HEK293 (cell line): ENCODE measurements around the gene ACTL6B.
"Not testable (repeated sequence)": the region's sequence is repeated elsewhere in the genome, so short reads cannot be mapped to it uniquely, and the experiment has no call there.

Experiments used
- CTCF ChIA-PET: fragments of 350-600 bp; formaldehyde crosslinking; extraction: SDS; loops from one replicate; lab custom pipeline; 2021; ENCODE audit warnings: antibody characterized with exemption; lab: Yijun Ruan, JAX
- POLR2A ChIA-PET: fragments of 300-600 bp; formaldehyde crosslinking; extraction: SDS; loops from one replicate; lab custom pipeline; 2020; ENCODE audit warnings: antibody characterized with exemption, inconsistent platforms; lab: Yijun Ruan, JAX
- H3K27ac ChIP-seq: fragments of 200-500 bp; sonication (Bioruptor generic); 2 replicates; pipeline ENCODE4 v1.5.1; 2014; ENCODE audit warnings: low read depth, low read length, control low read depth, inconsistent platforms; ENCODE audit errors: extremely low read depth
- H3K36me3 ChIP-seq, 2 experiments: fragments of 200-500 bp in 1 of 2; sonication (Bioruptor generic) in 1 of 2; 1 replicate in 1 of 2; 2 replicates in 1 of 2; pipeline ENCODE4 v1.5.1; 2014 to 2017; ENCODE audit warnings: inconsistent platforms in 2 of 2, low read length in 2 of 2; ENCODE audit not compliant: control insufficient read depth in 2 of 2, insufficient read depth in 1 of 2
- H3K4me1 ChIP-seq: fragments of 200-500 bp; sonication (Bioruptor generic); 2 replicates; pipeline ENCODE4 v1.5.1; 2014; ENCODE audit warnings: mild to moderate bottlenecking, low read length, inconsistent platforms; ENCODE audit not compliant: control insufficient read depth, insufficient read depth
- H3K4me3 ChIP-seq: 2 replicates; pipeline ENCODE4 v1.5.1; 2011; ENCODE audit warnings: low read depth, mild to moderate bottlenecking, control low read depth, low read length, moderate library complexity
- H3K9me3 ChIP-seq: fragments of 200-500 bp; sonication (Bioruptor generic); 2 replicates; pipeline ENCODE4 v1.5.1; 2014; ENCODE audit warnings: low read depth, low read length, inconsistent platforms; ENCODE audit not compliant: control insufficient read depth, insufficient read depth
- KLF1 ChIP-seq: fragments of 450-650 bp; formaldehyde crosslinking; IDR thresholded peaks from 2 replicates; pipeline ENCODE4 v1.5.1; 2016; ENCODE audit warnings: missing biosample characterization, missing genetic modification characterization
- SP3 ChIP-seq: fragments of 450-650 bp; formaldehyde crosslinking; IDR thresholded peaks from 2 replicates; pipeline ENCODE4 v1.5.1; 2016; ENCODE audit warnings: missing biosample characterization, missing genetic modification characterization
- ZNF155 ChIP-seq: fragments of 450-650 bp; formaldehyde crosslinking; IDR thresholded peaks from 2 replicates; pipeline ENCODE4 v1.5.1; 2016; ENCODE audit warnings: missing biosample characterization, missing genetic modification characterization
- ZNF394 ChIP-seq: fragments of 450-650 bp; formaldehyde crosslinking; IDR thresholded peaks from 2 replicates; pipeline ENCODE4 v1.5.1; 2016; ENCODE audit warnings: missing biosample characterization, missing genetic modification characterization, mild to moderate bottlenecking, moderate library complexity, borderline replicate concordance
- ZNF514 ChIP-seq: fragments of 450-650 bp; formaldehyde crosslinking; IDR thresholded peaks from 2 replicates; pipeline ENCODE4 v1.5.1; 2016; ENCODE audit warnings: missing biosample characterization, missing genetic modification characterization
- ZNF560 ChIP-seq: fragments of 450-650 bp; formaldehyde crosslinking; IDR thresholded peaks from 2 replicates; pipeline ENCODE4 v1.5.1; 2017; ENCODE audit warnings: missing biosample characterization, missing genetic modification characterization, borderline replicate concordance
- ZNF621 ChIP-seq: fragments of 450-650 bp; formaldehyde crosslinking; IDR thresholded peaks from 2 replicates; pipeline ENCODE4 v1.5.1; 2017; ENCODE audit warnings: missing biosample characterization, missing genetic modification characterization
- ZNF677 ChIP-seq: fragments of 450-650 bp; IDR thresholded peaks from 2 replicates; pipeline ENCODE4 v1.5.0; 2018; ENCODE audit warnings: missing biosample characterization, mild to moderate bottlenecking, missing genetic modification characterization, moderate library complexity
- ZSCAN16 ChIP-seq: fragments of 450-650 bp; formaldehyde crosslinking; IDR thresholded peaks from 2 replicates; pipeline ENCODE4 v1.5.1; 2016; ENCODE audit warnings: missing biosample characterization, missing genetic modification characterization
- TF ChIP-seq, protein P1 (sequence below): fragments of 450-650 bp; formaldehyde crosslinking; IDR thresholded peaks from 2 replicates; pipeline ENCODE4 v1.5.1; 2016; ENCODE audit warnings: missing biosample characterization, missing genetic modification characterization
- TF ChIP-seq, protein P2 (sequence below): fragments of 450-650 bp; formaldehyde crosslinking; IDR thresholded peaks from 2 replicates; pipeline ENCODE4 v1.5.1; 2016; ENCODE audit warnings: missing biosample characterization, missing genetic modification characterization
- TF ChIP-seq, protein P3 (sequence below): fragments of 450-650 bp; formaldehyde crosslinking; IDR thresholded peaks from 2 replicates; pipeline ENCODE4 v1.5.1; 2016; ENCODE audit warnings: missing biosample characterization, missing genetic modification characterization, low read depth
- TF ChIP-seq, protein P4 (sequence below): fragments of 450-650 bp; formaldehyde crosslinking; IDR thresholded peaks from 2 replicates; pipeline ENCODE4 v1.5.1; 2016; ENCODE audit warnings: missing biosample characterization, missing genetic modification characterization

Gene ACTL6B

DNA sequence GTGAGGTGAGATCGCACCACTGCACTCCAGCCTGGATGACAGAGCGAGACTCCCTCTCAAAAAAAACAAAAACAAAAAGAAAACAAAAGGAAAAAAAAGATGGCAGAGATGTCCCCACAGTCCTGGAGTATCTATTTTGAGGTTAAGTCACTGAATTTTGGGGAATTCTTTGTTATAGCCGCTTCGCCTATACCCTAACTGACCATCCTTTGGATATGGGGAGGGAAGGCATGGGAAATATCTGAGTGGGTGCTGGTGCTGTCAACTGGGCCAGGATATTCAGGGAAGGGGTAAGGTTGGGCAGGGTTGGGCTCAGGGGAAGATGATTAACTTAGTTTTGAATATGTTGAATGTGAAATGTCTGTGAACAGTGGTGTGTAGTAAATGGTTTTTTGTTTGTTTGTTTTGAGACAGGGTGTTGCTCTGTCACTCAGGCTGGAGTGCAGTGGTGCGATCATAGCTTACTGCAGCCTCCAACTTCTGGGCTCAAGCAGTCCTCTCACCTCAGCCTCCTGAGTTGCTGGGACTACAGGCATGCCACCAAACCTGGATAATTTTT lies 9.0 kb upstream of the ACTL6B start:
- no peaks in the 10 kb centered on the region for H3K4me1 ChIP-seq
- no peaks in the 10 kb centered on the region; a peak in 1 of 3 replicates for H3K36me3 ChIP-seq
- POLR2A ChIA-PET: interaction anchor here (1.8 kb wide), 1 partner anchor 8 kb away, joined by 5 read pairs; the partner anchor contains the start of gene GNB2
- no peak overlapping the region for H3K27ac ChIP-seq
- TF ChIP-seq ZNF155 (tag by site-specific recombination) (no peak), ZNF560 (tag by site-specific recombination) (no peak), ZNF677 (no peak), ZNF514 (tag by site-specific recombination) (no peak), ZSCAN16 (tag by site-specific recombination) (no peak), SP3 (no peak), ZNF394 (tag by site-specific recombination) (no peak), ZNF621 (tag by site-specific recombination) (no peak)
- TF ChIP-seq, protein P1, sequence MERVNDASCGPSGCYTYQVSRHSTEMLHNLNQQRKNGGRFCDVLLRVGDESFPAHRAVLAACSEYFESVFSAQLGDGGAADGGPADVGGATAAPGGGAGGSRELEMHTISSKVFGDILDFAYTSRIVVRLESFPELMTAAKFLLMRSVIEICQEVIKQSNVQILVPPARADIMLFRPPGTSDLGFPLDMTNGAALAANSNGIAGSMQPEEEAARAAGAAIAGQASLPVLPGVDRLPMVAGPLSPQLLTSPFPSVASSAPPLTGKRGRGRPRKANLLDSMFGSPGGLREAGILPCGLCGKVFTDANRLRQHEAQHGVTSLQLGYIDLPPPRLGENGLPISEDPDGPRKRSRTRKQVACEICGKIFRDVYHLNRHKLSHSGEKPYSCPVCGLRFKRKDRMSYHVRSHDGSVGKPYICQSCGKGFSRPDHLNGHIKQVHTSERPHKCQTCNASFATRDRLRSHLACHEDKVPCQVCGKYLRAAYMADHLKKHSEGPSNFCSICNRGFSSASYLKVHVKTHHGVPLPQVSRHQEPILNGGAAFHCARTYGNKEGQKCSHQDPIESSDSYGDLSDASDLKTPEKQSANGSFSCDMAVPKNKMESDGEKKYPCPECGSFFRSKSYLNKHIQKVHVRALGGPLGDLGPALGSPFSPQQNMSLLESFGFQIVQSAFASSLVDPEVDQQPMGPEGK (tag by site-specific recombination): no peak
- TF ChIP-seq, protein P2, sequence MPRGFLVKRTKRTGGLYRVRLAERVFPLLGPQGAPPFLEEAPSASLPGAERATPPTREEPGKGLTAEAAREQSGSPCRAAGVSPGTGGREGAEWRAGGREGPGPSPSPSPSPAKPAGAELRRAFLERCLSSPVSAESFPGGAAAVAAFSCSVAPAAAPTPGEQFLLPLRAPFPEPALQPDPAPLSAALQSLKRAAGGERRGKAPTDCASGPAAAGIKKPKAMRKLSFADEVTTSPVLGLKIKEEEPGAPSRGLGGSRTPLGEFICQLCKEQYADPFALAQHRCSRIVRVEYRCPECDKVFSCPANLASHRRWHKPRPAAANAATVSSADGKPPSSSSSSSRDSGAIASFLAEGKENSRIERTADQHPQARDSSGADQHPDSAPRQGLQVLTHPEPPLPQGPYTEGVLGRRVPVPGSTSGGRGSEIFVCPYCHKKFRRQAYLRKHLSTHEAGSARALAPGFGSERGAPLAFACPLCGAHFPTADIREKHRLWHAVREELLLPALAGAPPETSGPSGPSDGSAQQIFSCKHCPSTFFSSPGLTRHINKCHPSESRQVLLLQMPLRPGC (tag by site-specific recombination): no peak
- TF ChIP-seq, protein P3, sequence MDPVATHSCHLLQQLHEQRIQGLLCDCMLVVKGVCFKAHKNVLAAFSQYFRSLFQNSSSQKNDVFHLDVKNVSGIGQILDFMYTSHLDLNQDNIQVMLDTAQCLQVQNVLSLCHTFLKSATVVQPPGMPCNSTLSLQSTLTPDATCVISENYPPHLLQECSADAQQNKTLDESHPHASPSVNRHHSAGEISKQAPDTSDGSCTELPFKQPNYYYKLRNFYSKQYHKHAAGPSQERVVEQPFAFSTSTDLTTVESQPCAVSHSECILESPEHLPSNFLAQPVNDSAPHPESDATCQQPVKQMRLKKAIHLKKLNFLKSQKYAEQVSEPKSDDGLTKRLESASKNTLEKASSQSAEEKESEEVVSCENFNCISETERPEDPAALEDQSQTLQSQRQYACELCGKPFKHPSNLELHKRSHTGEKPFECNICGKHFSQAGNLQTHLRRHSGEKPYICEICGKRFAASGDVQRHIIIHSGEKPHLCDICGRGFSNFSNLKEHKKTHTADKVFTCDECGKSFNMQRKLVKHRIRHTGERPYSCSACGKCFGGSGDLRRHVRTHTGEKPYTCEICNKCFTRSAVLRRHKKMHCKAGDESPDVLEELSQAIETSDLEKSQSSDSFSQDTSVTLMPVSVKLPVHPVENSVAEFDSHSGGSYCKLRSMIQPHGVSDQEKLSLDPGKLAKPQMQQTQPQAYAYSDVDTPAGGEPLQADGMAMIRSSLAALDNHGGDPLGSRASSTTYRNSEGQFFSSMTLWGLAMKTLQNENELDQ (tag by site-specific recombination): no peak
- CTCF ChIA-PET: interaction anchor here (0.6 to 1.3 kb wide), 3 partner anchors 33 to 168 kb away, joined by 3 to 4 read pairs (median 3); no protein-coding TSS in a partner anchor
- H3K9me3 ChIP-seq: no peaks in the 10 kb centered on the region
- H3K4me3 ChIP-seq: no peak overlapping the region

DNA sequence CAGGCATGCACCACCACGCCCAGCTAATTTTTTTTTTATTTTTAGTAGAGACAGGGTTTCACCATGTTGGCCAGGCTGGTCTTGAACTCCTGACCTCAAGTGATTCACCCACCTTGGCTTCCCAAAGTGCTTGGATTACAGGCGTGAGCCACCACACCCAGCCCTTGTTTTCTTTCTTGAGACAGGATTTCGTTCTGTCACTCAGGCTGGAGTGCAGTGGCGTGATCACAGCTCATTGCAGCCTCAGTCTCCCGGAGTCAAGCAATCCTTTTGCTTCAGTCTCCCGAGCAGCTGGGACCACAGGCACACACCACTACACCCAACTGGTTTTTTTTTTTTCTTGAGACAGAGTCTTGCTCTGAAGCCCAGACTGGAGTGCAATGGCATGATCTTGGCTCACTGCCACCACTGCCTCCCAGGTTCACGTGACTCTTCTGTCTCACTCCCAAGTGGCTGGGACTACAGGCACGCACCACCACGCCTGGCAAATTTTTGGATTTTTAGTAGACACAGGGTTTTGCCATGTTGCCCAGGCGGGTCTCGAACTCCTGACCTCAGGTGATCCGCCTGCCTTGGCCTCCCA lies 6.0 kb upstream of the ACTL6B start:
- H3K36me3 ChIP-seq, H3K27ac ChIP-seq, H3K4me1 ChIP-seq, H3K4me3 ChIP-seq, H3K9me3 ChIP-seq: not testable (repeated sequence)
- TF ChIP-seq KLF1 (tag by site-specific recombination): 0 out of 2 replicates have a peak, but pooled peaks have one; percentile 16
- TF ChIP-seq, protein P4, sequence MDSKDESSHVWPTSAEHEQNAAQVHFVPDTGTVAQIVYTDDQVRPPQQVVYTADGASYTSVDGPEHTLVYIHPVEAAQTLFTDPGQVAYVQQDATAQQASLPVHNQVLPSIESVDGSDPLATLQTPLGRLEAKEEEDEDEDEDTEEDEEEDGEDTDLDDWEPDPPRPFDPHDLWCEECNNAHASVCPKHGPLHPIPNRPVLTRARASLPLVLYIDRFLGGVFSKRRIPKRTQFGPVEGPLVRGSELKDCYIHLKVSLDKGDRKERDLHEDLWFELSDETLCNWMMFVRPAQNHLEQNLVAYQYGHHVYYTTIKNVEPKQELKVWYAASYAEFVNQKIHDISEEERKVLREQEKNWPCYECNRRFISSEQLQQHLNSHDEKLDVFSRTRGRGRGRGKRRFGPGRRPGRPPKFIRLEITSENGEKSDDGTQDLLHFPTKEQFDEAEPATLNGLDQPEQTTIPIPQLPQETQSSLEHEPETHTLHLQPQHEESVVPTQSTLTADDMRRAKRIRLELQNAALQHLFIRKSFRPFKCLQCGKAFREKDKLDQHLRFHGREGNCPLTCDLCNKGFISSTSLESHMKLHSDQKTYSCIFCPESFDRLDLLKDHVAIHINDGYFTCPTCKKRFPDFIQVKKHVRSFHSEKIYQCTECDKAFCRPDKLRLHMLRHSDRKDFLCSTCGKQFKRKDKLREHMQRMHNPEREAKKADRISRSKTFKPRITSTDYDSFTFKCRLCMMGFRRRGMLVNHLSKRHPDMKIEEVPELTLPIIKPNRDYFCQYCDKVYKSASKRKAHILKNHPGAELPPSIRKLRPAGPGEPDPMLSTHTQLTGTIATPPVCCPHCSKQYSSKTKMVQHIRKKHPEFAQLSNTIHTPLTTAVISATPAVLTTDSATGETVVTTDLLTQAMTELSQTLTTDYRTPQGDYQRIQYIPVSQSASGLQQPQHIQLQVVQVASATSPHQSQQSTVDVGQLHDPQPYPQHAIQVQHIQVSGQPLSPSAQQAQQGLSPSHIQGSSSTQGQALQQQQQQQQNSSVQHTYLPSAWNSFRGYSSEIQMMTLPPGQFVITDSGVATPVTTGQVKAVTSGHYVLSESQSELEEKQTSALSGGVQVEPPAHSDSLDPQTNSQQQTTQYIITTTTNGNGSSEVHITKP (tag by site-specific recombination): peak; percentile 59
- CTCF ChIA-PET: interaction anchor here (1.6 kb wide), 1 partner anchor 102 kb away, joined by 3 read pairs; no protein-coding TSS in a partner anchor
- POLR2A ChIA-PET: interaction anchor here (0.6 to 1.1 kb wide), 3 partner anchors 14 to 608 kb away, joined by 3 to 4 read pairs (median 4); partner anchors contain the start of genes FBXO24 and LRCH4
